HUES64 (cell line): ENCODE measurements around the gene MAN2C1.
"Not testable (repeated sequence)": the region's sequence is repeated elsewhere in the genome, so short reads cannot be mapped to it uniquely, and the experiment has no call there.

Experiments used
- H3K27ac ChIP-seq: 2 replicates; pipeline ENCODE4 v1.7.0; 2013; ENCODE audit warnings: low read depth, low read length, inconsistent platforms
- H3K27me3 ChIP-seq: 2 replicates; pipeline ENCODE4 v1.6.1; 2013; ENCODE audit warnings: mild to moderate bottlenecking, low read length; ENCODE audit not compliant: insufficient read depth
- H3K36me3 ChIP-seq: 2 replicates; pipeline ENCODE4 v1.6.1; 2013; ENCODE audit warnings: mild to moderate bottlenecking, low read length; ENCODE audit not compliant: insufficient read depth
- H3K4me1 ChIP-seq: 2 replicates; pipeline ENCODE4 v1.6.1; 2013; ENCODE audit warnings: mild to moderate bottlenecking, low read length, moderate library complexity; ENCODE audit not compliant: insufficient read depth
- H3K4me3 ChIP-seq: 2 replicates; pipeline ENCODE4 v1.5.1; 2013; ENCODE audit warnings: mild to moderate bottlenecking, low read length, moderate library complexity
- H3K9ac ChIP-seq: 2 replicates; pipeline ENCODE4 v1.6.1; 2013; ENCODE audit warnings: mild to moderate bottlenecking, low read depth, low read length
- H3K9me3 ChIP-seq: 2 replicates; pipeline ENCODE4 v1.6.1; 2013; ENCODE audit warnings: low read depth, low read length; ENCODE audit not compliant: insufficient read depth
- WGBS: fragments of 150-250, 120-280 bp; methylation state at CpG from one replicate; pipeline ENCODE4 v1.1.7; 2013; ENCODE audit warnings: missing lambda C conversion rate; 5-methylcytosine and 5-hydroxymethylcytosine counted together

MAN2C1 gene

DNA sequence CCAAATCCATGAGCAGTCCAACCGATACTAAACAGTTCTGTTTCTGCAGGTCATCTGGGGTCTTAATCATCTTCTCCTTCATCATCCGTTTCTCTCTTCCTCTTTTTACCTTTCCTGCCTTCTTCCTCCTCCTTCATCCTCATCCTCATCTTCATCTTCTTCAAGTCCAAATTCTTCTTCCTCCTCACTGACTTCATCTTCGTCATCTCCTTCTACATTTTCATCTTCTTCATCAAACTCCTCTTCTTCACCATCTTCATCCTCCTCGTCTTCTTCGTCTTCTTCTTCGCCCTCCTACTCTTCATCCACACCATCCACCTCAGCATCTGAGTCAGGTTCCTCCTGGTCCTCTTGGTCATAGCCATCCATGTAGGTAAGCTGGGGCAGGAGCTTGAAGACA lies 46.7 kb downstream of the MAN2C1 start:
- H3K27me3 ChIP-seq: no peaks in the 10 kb centered on the region; the same call in 1 of the 2 replicates
- 91% methylated on average over 6 of the region's 6 CpGs for WGBS
- no peaks in the 10 kb centered on the region for H3K4me1 ChIP-seq
- H3K4me3 ChIP-seq: no peak overlapping the region
- no peak overlapping the region for H3K27ac ChIP-seq
- H3K36me3 ChIP-seq: no peaks in the 10 kb centered on the region
- H3K9ac ChIP-seq: no peak overlapping the region
- H3K9me3 ChIP-seq: no peaks in the 10 kb centered on the region

DNA sequence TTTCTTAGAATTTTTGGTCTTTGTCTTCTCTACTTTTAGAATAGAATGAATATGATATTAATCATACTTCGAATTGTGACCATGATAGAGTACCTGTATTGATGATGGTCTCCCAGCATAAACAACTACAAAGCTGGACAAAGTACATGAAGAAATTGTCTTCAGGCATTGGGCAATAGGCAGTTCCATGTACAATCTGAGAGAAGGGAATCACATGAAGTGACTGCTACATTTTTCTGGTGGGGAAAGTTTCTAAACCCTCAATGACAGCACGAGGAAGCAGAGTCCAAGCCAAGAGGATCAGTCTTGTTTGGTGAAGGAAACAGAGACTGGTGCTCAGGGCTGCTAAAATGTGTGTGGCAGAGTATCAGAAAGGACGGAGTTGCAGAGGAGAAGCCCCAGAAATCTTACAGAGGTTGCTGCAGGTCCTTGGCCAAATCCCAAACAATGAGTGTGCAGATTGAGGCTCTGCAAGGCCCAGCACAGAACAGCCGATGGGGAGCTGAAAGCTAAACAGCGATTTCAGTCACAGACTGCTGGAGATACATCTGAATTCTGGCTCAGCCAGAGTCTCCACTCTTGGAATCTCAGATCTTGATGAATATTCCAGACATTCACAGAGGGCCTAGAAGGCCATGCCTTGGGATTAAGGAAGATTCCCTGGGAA lies 49.0 kb downstream of the MAN2C1 start:
- H3K4me1 ChIP-seq, H3K27me3 ChIP-seq, H3K4me3 ChIP-seq, H3K36me3 ChIP-seq, H3K9ac ChIP-seq, H3K27ac ChIP-seq, H3K9me3 ChIP-seq: not testable (repeated sequence)
- 94% methylated on average over 5 of the region's 5 CpGs for WGBS

- H3K4me1 ChIP-seq: no peaks in the 10 kb centered on the region
- no peaks in the 10 kb centered on the region for H3K9me3 ChIP-seq
- H3K36me3 ChIP-seq: no peaks in the 10 kb centered on the region
- H3K27ac ChIP-seq: no peak overlapping the region
- 87% methylated on average over 5 of the region's 5 CpGs for WGBS
- 0 out of 2 replicates have a peak, but pooled peaks cover 2% of the 10 kb centered on the region for H3K27me3 ChIP-seq
- no peak overlapping the region for H3K4me3 ChIP-seq
- H3K9ac ChIP-seq: no peak overlapping the region
Measured at GRCh38 chr15:75314552-75315290, 53.7 kb downstream of the MAN2C1 start.

- Histone ChIP-seq H3K4me3 (no peak overlapping the region), H3K27ac (no peak overlapping the region), H3K4me1 (no peaks in the 10 kb centered on the region), H3K27me3 (0 out of 2 replicates have a peak, but pooled peaks cover 2% of the 10 kb centered on the region), H3K9ac (no peak overlapping the region), H3K36me3 (no peaks in the 10 kb centered on the region), H3K9me3 (no peaks in the 10 kb centered on the region)
- 89% methylated on average over 13 of the region's 13 CpGs for WGBS
Measured at GRCh38 chr15:75313116-75313845, 55.1 kb downstream of the MAN2C1 start.

GRCh38 chr15:75312548-75312947 lies 55.9 kb downstream of the MAN2C1 start:
- WGBS: 100% methylated on average over 1 of the region's 1 CpG
- H3K4me1 ChIP-seq, H3K9ac ChIP-seq, H3K27ac ChIP-seq, H3K4me3 ChIP-seq, H3K9me3 ChIP-seq, H3K36me3 ChIP-seq, H3K27me3 ChIP-seq: not testable (repeated sequence)

GRCh38 chr15:75309711-75310110 lies 58.7 kb downstream of the MAN2C1 start:
- no peak overlapping the region for H3K9ac ChIP-seq
- H3K4me3 ChIP-seq: no peak overlapping the region
- H3K27ac ChIP-seq: no peak overlapping the region
- H3K4me1 ChIP-seq: no peaks in the 10 kb centered on the region
- H3K27me3 ChIP-seq: 0 out of 2 replicates have a peak, but pooled peaks cover 5% of the 10 kb centered on the region
- no peaks in the 10 kb centered on the region for H3K9me3 ChIP-seq
- H3K36me3 ChIP-seq: no peaks in the 10 kb centered on the region

GRCh38 chr15:75307778-75308390 lies 60.5 kb downstream of the MAN2C1 start:
- Histone ChIP-seq H3K9ac (no peak overlapping the region), H3K27me3 (0 out of 2 replicates have a peak, but pooled peaks cover 5% of the 10 kb centered on the region), H3K4me1 (no peaks in the 10 kb centered on the region), H3K36me3 (no peaks in the 10 kb centered on the region), H3K9me3 (no peaks in the 10 kb centered on the region), H3K4me3 (no peak overlapping the region), H3K27ac (no peak overlapping the region)
- 44% methylated on average over 15 of the region's 15 CpGs for WGBS

DNA sequence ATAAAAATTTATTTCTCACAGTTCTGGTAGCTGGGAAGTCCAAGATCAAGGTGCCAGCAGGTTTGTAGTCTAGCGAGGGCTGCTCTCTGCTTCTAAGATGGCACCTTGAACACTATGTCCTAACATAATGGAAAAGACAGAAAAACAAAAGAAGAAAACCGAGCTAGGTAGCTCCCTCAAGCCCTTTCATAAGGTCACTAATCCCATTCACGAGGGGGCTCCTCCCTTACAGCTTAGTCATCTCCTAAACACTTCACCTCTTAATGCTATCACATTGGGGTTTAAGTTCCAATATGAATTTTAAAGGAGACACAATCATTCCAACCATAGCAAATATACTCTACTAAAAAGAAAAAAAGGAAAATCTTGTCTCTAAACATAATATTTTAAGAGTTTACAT lies 62.2 kb downstream of the MAN2C1 start:
- H3K4me1 ChIP-seq: no peaks in the 10 kb centered on the region
- H3K9ac ChIP-seq: no peak overlapping the region
- 84% methylated on average over 3 of the region's 3 CpGs for WGBS
- no peaks in the 10 kb centered on the region for H3K36me3 ChIP-seq
- H3K4me3 ChIP-seq: no peak overlapping the region
- H3K27ac ChIP-seq: no peak overlapping the region
- H3K9me3 ChIP-seq: no peaks in the 10 kb centered on the region
- 0 out of 2 replicates have a peak, but pooled peaks cover 4% of the 10 kb centered on the region for H3K27me3 ChIP-seq
